ENCODE measurements around the gene CFAP210. TPM values are rescaled to one million over a fixed set of nuclear protein-coding genes. Genes with fewer than 3 reads are reported as not detected.

Gene CFAP210
- total RNA-seq, 1 experiment from 2014 or later, result 0.94 TPM

- TF ChIP-seq CTCF (conservative IDR thresholded peaks at IDR 0.05), result no peak
- Histone ChIP-seq H2AK5ac (ENCODE audit: insufficient read length, low read length) (no peak overlapping the region), H4K8ac (replicated peaks; ENCODE audit: insufficient read length, low read depth, low read length) (no peak overlapping the region), H3K56ac (ENCODE audit: insufficient read length, low read depth, low read length) (no peak overlapping the region), H4K5ac (ENCODE audit: insufficient read length, low read depth, low read length) (no peak overlapping the region), H3K9me3 (ENCODE audit: control insufficient read depth, low read depth, low read length) (no peaks in the 10 kb centered on the region), H4K20me1 (ENCODE audit: control insufficient read depth, insufficient read depth, insufficient read length) (no peaks in the 10 kb centered on the region), H3K23ac (ENCODE audit: insufficient read length, low read depth, low read length) (no peak overlapping the region), H3K23me2 (ENCODE audit: insufficient read length, low read depth, low read length, poor library complexity, severe bottlenecking) (no peaks in the 10 kb centered on the region), H3K4ac (ENCODE audit: low read depth, low read length) (no peak overlapping the region), H2BK15ac (ENCODE audit: low read depth, low read length) (no peak overlapping the region), H3K27me3 (ENCODE audit: insufficient read depth, low read length) (no peaks in the 10 kb centered on the region), H3K27ac (ENCODE audit: insufficient read length, low read depth, low read length) (no peak overlapping the region), H2BK20ac (ENCODE audit: low read depth, low read length, poor library complexity, severe bottlenecking) (no peak overlapping the region), H2AFZ (ENCODE audit: low read length) (no peak overlapping the region), H3K9ac (ENCODE audit: extremely low read depth, insufficient read length, low read length) (no peak overlapping the region), H3K18ac (ENCODE audit: insufficient read length, low read depth, low read length) (no peak overlapping the region), H2BK120ac (ENCODE audit: low read depth, low read length, poor library complexity, severe bottlenecking) (no peak overlapping the region), H3K14ac (ENCODE audit: insufficient read depth, low read length) (no peak overlapping the region), H2BK12ac (ENCODE audit: insufficient read length, low read depth, low read length) (no peak overlapping the region), H3K79me1 (ENCODE audit: insufficient read depth, low read depth, low read length, poor library complexity, severe bottlenecking) (no peaks in the 10 kb centered on the region), H3K4me1 (ENCODE audit: insufficient read depth, low read length) (no peaks in the 10 kb centered on the region), H4K91ac (ENCODE audit: insufficient read length, low read depth, low read length) (no peak overlapping the region), H3T11ph (ENCODE audit: low read length) (no peak overlapping the region), H2BK5ac (ENCODE audit: insufficient read length, low read length) (no peak overlapping the region), H3K79me2 (ENCODE audit: insufficient read depth, low read length) (no peaks in the 10 kb centered on the region), H3K4me2 (ENCODE audit: insufficient read depth, insufficient read length, low read length) (no peak overlapping the region)
- Mint-ChIP-seq H3K27ac (no peak overlapping the region), H3K4me1 (no peaks in the 10 kb centered on the region), H3K27me3 (ENCODE audit: low read depth) (no peaks in the 10 kb centered on the region), H3K36me3 (ENCODE audit: insufficient read depth in 1 of 3, low read depth in 3 of 3) (peaks cover 0 to 14% (median 8%) of the 10 kb centered on the region in 3 experiments; a peak in 4 of 7 replicates), H3K9me3 (0 out of 5 replicates have a peak, but pooled peaks cover 0 to 1% of the 10 kb centered on the region in 2 experiments), H3K4me3 (no peak overlapping the region)
- no CpG with 5 or more reads among the region's 2 CpGs for WGBS (ENCODE audit: extremely low coverage, insufficient read length, low lambda C conversion rate)
- no peak for DNase-seq
These were observed 11.7 kb upstream of the CFAP210 start for GRCh38 chr2:169705927-169706326.

Measured in H9 (cell line).